GM06990 (cell line): ENCODE results near the gene CEP135.

Source experiments
- DNase-seq: peaks from one replicate; pipeline ENCODE4 v3.0.0-alpha.2; 2011; ENCODE audit not compliant: insufficient read length; ENCODE audit errors: extremely low read depth
- H3K27me3 ChIP-seq: replicated peaks from 2 replicates; pipeline ENCODE4 v1.6.0; 2011; ENCODE audit warnings: low read length; ENCODE audit not compliant: control insufficient read depth, insufficient read depth
- H3K36me3 ChIP-seq: 2 replicates; pipeline ENCODE4 v1.5.1; 2011; ENCODE audit warnings: low read length; ENCODE audit not compliant: control insufficient read depth, insufficient read depth
- H3K4me3 ChIP-seq: replicated peaks from 2 replicates; pipeline ENCODE4 v1.5.1; 2011; ENCODE audit warnings: low read depth, mild to moderate bottlenecking, control low read depth, low read length
- CTCF ChIP-seq: IDR thresholded peaks from 2 replicates; pipeline ENCODE4 v1.5.1; 2011; ENCODE audit warnings: low read length, control low read depth, mild to moderate bottlenecking, inconsistent platforms; ENCODE audit not compliant: insufficient read depth, poor library complexity, severe bottlenecking

Gene CEP135

GRCh38 chr4:55906989-55907388 lies 41.8 kb upstream of the CEP135 start:
- peaks cover 1% of the 10 kb centered on the region for H3K36me3 ChIP-seq
- no peak for DNase-seq
- TF ChIP-seq CTCF, result no peak
- no peak overlapping the region for H3K4me3 ChIP-seq
- no peaks in the 10 kb centered on the region for H3K27me3 ChIP-seq

DNA sequence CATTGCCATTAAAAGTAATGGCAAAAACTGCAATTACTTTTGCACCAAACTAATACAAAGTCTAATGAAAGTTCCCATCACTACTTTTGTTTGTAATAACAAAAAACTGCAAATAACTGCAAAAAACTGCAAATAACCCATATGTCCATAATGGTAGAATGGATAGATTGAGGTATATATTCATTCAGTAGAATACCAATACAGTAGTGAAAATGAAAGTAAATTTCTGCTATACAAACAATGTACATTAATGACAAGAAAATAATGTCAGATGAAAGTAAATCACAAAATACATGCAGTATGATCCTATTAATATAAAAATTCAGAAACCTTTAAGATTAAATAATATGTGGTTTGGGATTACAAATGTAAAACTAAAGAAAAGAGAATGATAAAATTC lies 41.3 kb upstream of the CEP135 start:
- Histone ChIP-seq H3K27me3 (no peaks in the 10 kb centered on the region), H3K36me3 (peaks cover 1% of the 10 kb centered on the region), H3K4me3 (no peak overlapping the region)
- TF ChIP-seq CTCF, result no peak
- DNase-seq, result no peak

DNA sequence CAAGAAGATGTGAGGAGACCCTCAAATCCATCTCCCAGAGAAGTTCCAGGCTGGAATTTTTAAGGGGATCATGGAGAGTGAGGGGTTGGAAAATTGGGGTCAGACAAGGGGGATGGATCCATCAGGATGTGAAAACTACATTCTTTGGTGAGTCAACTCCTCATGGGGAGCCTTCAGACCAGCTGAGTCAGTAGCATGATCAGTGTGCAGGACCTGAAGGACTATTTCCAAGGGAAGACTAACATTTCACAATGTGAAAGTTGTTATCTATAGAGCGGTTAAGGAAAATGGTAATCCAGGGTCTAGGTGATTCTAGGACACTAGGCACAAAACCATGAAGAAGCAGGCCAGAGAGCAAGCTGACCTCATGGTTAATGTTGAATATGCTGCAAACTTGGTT lies 38.6 kb upstream of the CEP135 start:
- Histone ChIP-seq H3K27me3 (no peaks in the 10 kb centered on the region), H3K36me3 (peaks cover under 1% of the 10 kb centered on the region), H3K4me3 (no peak overlapping the region)
- no peak for TF ChIP-seq CTCF
- no peak for DNase-seq

- Histone ChIP-seq H3K36me3 (no peaks in the 10 kb centered on the region), H3K27me3 (no peaks in the 10 kb centered on the region), H3K4me3 (no peak overlapping the region)
- no peak for TF ChIP-seq CTCF
- DNase-seq, result no peak
Observed at GRCh38 chr4:55912249-55912648, 36.5 kb upstream of the CEP135 start.

DNA sequence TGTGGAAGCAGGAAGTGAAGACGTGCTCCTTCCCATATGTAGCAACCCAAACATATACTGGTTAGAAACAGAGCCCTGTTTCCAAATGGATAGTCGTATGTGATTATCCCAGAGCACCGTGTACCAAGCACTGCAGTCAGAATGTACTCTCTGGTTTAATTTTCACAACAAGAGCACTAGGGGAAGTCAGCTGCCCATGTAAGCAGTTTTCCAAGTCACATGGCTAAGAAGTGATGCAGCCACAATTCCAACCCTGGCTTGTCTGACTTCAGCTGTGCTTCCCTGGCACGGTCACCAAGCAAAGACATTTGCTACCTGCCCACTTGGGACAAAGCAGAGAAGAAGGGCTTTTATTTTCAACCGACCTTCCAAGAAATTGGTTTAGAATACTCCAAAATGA lies 28.2 kb upstream of the CEP135 start:
- Histone ChIP-seq H3K36me3 (no peaks in the 10 kb centered on the region), H3K27me3 (no peaks in the 10 kb centered on the region), H3K4me3 (no peak overlapping the region)
- TF ChIP-seq CTCF, result no peak
- DNase-seq, result no peak

DNA sequence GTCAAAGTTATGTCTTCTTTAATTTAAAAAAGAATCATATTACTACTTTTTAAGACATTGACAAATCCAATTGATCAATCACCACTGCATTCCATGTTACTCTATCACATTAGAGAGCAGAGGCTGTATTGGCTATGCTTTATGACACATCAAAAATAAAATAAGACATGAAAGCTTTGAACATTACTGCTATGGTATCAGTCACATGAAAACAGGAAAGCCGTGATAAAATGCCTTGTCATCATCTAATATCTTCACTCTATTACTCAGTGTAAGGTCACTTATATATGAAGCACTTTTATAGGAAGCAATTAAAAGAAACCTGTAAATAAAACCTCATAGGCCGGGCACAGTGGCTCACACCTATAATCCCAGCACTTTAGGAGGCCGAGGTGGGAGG lies 27.7 kb upstream of the CEP135 start:
- no peaks in the 10 kb centered on the region for H3K36me3 ChIP-seq
- TF ChIP-seq CTCF, result no peak
- no peak for DNase-seq
- H3K27me3 ChIP-seq, result no peaks in the 10 kb centered on the region
- no peak overlapping the region for H3K4me3 ChIP-seq
